ENCODE measurements around the gene HPSE2.

DNA sequence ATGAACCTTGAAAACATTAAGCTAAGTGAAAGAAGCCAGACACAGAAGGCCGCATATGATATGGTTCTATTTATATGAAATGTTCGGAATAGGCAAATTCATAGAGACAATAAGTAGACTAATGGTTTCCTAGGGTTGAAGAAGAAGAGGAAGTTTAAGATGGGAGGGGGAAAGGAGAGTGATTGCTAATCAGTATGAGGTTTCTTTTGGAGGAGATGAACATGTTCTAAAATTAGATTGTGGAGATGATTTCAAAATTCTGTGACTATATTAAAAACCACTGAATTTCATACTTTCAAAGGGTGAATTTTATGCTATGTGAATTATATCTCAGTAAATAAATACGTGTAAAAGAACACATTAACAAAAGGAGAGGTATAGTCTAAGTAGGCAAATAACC, 612.5 kb downstream of the HPSE2 start:
- TF ChIP-seq CTCF (conservative IDR thresholded peaks at IDR 0.05): no peak
- TF ChIP-seq ZFX (IDR thresholded peaks at IDR 0.05): no peak

All from C4-2B (cell line).